ENCODE data around the gene POLRMT.

DNA sequence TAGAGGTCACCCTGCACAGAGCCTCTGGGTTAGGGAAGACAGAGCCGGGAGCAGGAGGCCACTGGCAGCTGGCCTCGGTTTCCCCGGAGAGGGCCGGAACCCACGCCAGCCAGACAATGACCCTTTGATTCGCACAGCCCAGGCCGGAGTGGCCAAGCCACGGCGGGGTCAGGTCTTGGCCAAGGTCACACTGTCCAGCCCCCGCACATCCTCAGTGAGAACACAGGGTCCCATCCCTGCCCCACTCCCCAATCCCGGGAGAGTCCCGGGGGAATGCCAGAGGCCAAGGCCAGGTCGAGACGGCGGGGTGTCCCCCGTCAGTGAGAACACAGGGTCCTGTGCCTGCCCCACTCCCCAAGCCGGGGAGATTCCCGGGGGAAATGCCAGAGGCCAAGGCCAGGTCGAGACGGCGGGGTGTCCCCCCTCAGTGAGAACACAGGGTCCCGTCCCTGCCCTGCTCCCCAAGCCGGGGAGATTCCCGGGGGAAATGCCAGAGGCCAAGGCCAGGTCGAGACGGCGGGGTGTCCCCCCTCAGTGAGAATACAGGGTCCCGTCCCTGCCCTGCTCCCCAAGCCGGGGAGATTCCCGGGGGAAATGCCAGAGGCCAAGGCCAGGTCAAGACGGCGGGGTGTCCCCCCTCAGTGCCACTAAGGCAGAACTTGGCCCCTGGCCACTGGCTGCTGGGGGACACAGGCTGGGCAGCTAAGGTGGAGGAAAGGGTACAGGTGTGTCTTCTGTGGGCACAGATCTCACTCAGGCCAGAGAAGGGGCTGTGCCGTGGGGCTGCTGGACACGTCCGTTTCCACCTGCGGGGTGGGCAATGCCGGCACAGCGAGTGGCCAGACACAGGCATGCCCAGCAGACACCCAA, 41.2 kb upstream of the POLRMT start:
- TF ChIP-seq, protein P1, sequence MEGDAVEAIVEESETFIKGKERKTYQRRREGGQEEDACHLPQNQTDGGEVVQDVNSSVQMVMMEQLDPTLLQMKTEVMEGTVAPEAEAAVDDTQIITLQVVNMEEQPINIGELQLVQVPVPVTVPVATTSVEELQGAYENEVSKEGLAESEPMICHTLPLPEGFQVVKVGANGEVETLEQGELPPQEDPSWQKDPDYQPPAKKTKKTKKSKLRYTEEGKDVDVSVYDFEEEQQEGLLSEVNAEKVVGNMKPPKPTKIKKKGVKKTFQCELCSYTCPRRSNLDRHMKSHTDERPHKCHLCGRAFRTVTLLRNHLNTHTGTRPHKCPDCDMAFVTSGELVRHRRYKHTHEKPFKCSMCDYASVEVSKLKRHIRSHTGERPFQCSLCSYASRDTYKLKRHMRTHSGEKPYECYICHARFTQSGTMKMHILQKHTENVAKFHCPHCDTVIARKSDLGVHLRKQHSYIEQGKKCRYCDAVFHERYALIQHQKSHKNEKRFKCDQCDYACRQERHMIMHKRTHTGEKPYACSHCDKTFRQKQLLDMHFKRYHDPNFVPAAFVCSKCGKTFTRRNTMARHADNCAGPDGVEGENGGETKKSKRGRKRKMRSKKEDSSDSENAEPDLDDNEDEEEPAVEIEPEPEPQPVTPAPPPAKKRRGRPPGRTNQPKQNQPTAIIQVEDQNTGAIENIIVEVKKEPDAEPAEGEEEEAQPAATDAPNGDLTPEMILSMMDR (IDR thresholded peaks at IDR 0.05; ENCODE audit: low read depth, low read length, missing input control): no peak
- TF ChIP-seq, protein P2, sequence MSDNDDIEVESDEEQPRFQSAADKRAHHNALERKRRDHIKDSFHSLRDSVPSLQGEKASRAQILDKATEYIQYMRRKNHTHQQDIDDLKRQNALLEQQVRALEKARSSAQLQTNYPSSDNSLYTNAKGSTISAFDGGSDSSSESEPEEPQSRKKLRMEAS (IDR thresholded peaks at IDR 0.05): no peak
- TF ChIP-seq, protein P3, sequence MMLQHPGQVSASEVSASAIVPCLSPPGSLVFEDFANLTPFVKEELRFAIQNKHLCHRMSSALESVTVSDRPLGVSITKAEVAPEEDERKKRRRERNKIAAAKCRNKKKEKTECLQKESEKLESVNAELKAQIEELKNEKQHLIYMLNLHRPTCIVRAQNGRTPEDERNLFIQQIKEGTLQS (IDR thresholded peaks at IDR 0.05): no peak
- TF ChIP-seq YY1 (IDR thresholded peaks at IDR 0.05) (no peak), TAF1 (conservative IDR thresholded peaks at IDR 0.05) (no peak), EGR1 (IDR thresholded peaks at IDR 0.05; ENCODE audit: low read depth in 2 of 2) (no peak), SP1 (IDR thresholded peaks at IDR 0.05) (peak; percentile 12)
- TF ChIP-seq, protein P4, sequence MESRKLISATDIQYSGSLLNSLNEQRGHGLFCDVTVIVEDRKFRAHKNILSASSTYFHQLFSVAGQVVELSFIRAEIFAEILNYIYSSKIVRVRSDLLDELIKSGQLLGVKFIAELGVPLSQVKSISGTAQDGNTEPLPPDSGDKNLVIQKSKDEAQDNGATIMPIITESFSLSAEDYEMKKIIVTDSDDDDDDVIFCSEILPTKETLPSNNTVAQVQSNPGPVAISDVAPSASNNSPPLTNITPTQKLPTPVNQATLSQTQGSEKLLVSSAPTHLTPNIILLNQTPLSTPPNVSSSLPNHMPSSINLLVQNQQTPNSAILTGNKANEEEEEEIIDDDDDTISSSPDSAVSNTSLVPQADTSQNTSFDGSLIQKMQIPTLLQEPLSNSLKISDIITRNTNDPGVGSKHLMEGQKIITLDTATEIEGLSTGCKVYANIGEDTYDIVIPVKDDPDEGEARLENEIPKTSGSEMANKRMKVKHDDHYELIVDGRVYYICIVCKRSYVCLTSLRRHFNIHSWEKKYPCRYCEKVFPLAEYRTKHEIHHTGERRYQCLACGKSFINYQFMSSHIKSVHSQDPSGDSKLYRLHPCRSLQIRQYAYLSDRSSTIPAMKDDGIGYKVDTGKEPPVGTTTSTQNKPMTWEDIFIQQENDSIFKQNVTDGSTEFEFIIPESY (IDR thresholded peaks at IDR 0.05): no peak

Data from liver (tissue), 3 donors.